Fibroblast of skin of back (primary cell): ENCODE data around the gene NCAPG2.
"Not testable (repeated sequence)": the region's sequence is repeated elsewhere in the genome, so short reads cannot be mapped to it uniquely, and the experiment has no call there.

Experiments
- DNase-seq: peaks from one replicate; pipeline ENCODE4 v3.0.0-alpha.2; 2013

Gene NCAPG2

GRCh38 chr7:158706273-158706704, 1.7 kb upstream of the NCAPG2 start:
- no peak for DNase-seq

GRCh38 chr7:158705234-158705850, 738 bp upstream of the NCAPG2 start:
- no peak for DNase-seq

GRCh38 chr7:158703679-158704523, 703 bp downstream of the NCAPG2 start:
- DNase-seq = not testable (repeated sequence)

GRCh38 chr7:158702944-158703343, 1.7 kb downstream of the NCAPG2 start:
- no peak for DNase-seq

GRCh38 chr7:158702196-158702595, 2.4 kb downstream of the NCAPG2 start:
- DNase-seq = no peak

- no peak for DNase-seq
Observed at GRCh38 chr7:158700008-158700407, 4.6 kb downstream of the NCAPG2 start.

- no peak for DNase-seq
Observed at GRCh38 chr7:158699341-158699740, 5.3 kb downstream of the NCAPG2 start.

- no peak for DNase-seq
Observed at GRCh38 chr7:158698657-158699195, 5.9 kb downstream of the NCAPG2 start.

GRCh38 chr7:158697597-158697996, 7.0 kb downstream of the NCAPG2 start:
- DNase-seq = not testable (repeated sequence)

- peak; percentile 78 for DNase-seq
Observed at GRCh38 chr7:158695726-158696452, 8.7 kb downstream of the NCAPG2 start.

- DNase-seq = no peak
Observed at GRCh38 chr7:158695056-158695455, 9.5 kb downstream of the NCAPG2 start.

- no peak for DNase-seq
Observed at GRCh38 chr7:158694650-158695049, 10.0 kb downstream of the NCAPG2 start.

GRCh38 chr7:158689488-158689887, 15.1 kb downstream of the NCAPG2 start:
- DNase-seq = no peak

- DNase-seq = no peak
Observed at GRCh38 chr7:158687406-158687805, 17.2 kb downstream of the NCAPG2 start.

GRCh38 chr7:158685693-158686092, 18.9 kb downstream of the NCAPG2 start:
- peak; percentile 33 for DNase-seq

- DNase-seq = peak; percentile 75
Observed at GRCh38 chr7:158684329-158684728, 20.3 kb downstream of the NCAPG2 start.

GRCh38 chr7:158683541-158683940, 21.1 kb downstream of the NCAPG2 start:
- DNase-seq = no peak

GRCh38 chr7:158682456-158682855, 22.1 kb downstream of the NCAPG2 start:
- no peak for DNase-seq

GRCh38 chr7:158680754-158681153, 23.9 kb downstream of the NCAPG2 start:
- no peak for DNase-seq

GRCh38 chr7:158676906-158677305, 27.7 kb downstream of the NCAPG2 start:
- DNase-seq = no peak

GRCh38 chr7:158676171-158676840, 28.3 kb downstream of the NCAPG2 start:
- no peak for DNase-seq

GRCh38 chr7:158672975-158673374, 31.6 kb downstream of the NCAPG2 start:
- DNase-seq = no peak
